HepG2 (cell line): ENCODE data around the gene CARMIL1. TPM values are rescaled to one million over a fixed set of nuclear protein-coding genes. Genes with fewer than 3 reads are reported as not detected.
A peak's percentile ranks its signal among the peaks of the same experiment; 100 is the strongest.

ENCODE experiments used
- ARNT2 ChIP-seq: sonication (generic); formaldehyde crosslinking; IDR thresholded peaks from 2 replicates; pipeline ENCODE4 v1.8.0; 2022; ENCODE audit warnings: mild to moderate bottlenecking, low read depth, missing genetic modification reagents, moderate library complexity
- HDAC1 ChIP-seq: sonication (generic); formaldehyde crosslinking; IDR thresholded peaks from 2 replicates; pipeline ENCODE4 v1.5.1; 2020; ENCODE audit warnings: mild to moderate bottlenecking, missing genetic modification reagents
- MYC ChIP-seq: sonication (generic); formaldehyde crosslinking; IDR thresholded peaks from 2 replicates; pipeline ENCODE4 v1.9.0; 2021; ENCODE audit warnings: missing genetic modification reagents, borderline replicate concordance
- SOX13 ChIP-seq, 3 experiments: fragments of 450-650 bp in 1 of 3; sonication (generic) in 1 of 3; formaldehyde crosslinking in 1 of 3; IDR thresholded peaks in 2 of 3; conservative IDR thresholded peaks in 1 of 3; 2 replicates each; pipeline versions ENCODE4 v1.5.0 to v1.6.1; 2016 to 2020; ENCODE audit warnings: antibody characterized with exemption in 1 of 3, mild to moderate bottlenecking in 1 of 3, missing compliant biosample characterization in 1 of 3, missing genetic modification reagents in 1 of 3, moderate library complexity in 1 of 3
- ZBTB7A ChIP-seq: sonication (generic); formaldehyde crosslinking; IDR thresholded peaks from 2 replicates; pipeline ENCODE4 v1.8.0; 2022; ENCODE audit warnings: mild to moderate bottlenecking, missing genetic modification reagents
- ZNF264 ChIP-seq: sonication (generic); formaldehyde crosslinking; IDR thresholded peaks from 2 replicates; pipeline ENCODE4 v1.4.0; 2020; ENCODE audit warnings: missing genetic modification reagents
- ZNF326 ChIP-seq: sonication (generic); formaldehyde crosslinking; IDR thresholded peaks from 2 replicates; pipeline ENCODE4 v1.4.0; 2020; ENCODE audit warnings: missing genetic modification reagents, borderline replicate concordance
- ZNF552 ChIP-seq: sonication (generic); formaldehyde crosslinking; IDR thresholded peaks from 2 replicates; pipeline ENCODE4 v1.9.0; 2022; ENCODE audit warnings: missing genetic modification reagents, mild to moderate bottlenecking, borderline replicate concordance
- ZNF788 ChIP-seq: sonication (generic); formaldehyde crosslinking; IDR thresholded peaks from 2 replicates; pipeline ENCODE4 v1.5.0; 2020; ENCODE audit warnings: mild to moderate bottlenecking, missing genetic modification reagents, borderline replicate concordance
- polyA plus RNA-seq, 8 experiments: library from polyadenylated mRNA; depleted of rRNA in 3 of 8; stranded (reverse) in 7 of 8; unstranded in 1 of 8; fragments of >200 nt; fragmentation: Illumina TruSeq in 4 of 8; extraction: Trizol in 4 of 8; gene quantifications; 2 replicates each; pipeline versions ENCODE4 v1.2.1 to v1.2.3, GENCODE V29; 2011 to 2016; ENCODE audit warnings: low read depth in 4 of 8, missing spikeins in 1 of 8, mixed read lengths in 1 of 8; ENCODE audit not compliant: insufficient read depth in 1 of 8
- total RNA-seq, 5 experiments: library from RNA; depleted of rRNA; stranded (reverse); fragments of >200 nt; fragmentation: Illumina TruSeq; extraction: Trizol; gene quantifications; 2 replicates each; pipeline ENCODE4 v1.2.3, GENCODE V29; 2016; ENCODE audit warnings: low read depth in 1 of 5
- TF ChIP-seq, protein P1 (sequence below): sonication (generic); formaldehyde crosslinking; IDR thresholded peaks from 2 replicates; pipeline ENCODE4 v1.8.0; 2022; ENCODE audit warnings: missing genetic modification reagents, mild to moderate bottlenecking, moderate library complexity, borderline replicate concordance
- TF ChIP-seq, protein P2 (sequence below): sonication (generic); formaldehyde crosslinking; IDR thresholded peaks from 2 replicates; pipeline ENCODE4 v1.5.1; 2020; ENCODE audit warnings: missing genetic modification reagents, mild to moderate bottlenecking, borderline replicate concordance
- TF ChIP-seq, protein P3 (sequence below): sonication (generic); formaldehyde crosslinking; IDR thresholded peaks from 2 replicates; pipeline ENCODE4 v1.4.0; 2020; ENCODE audit warnings: low read depth, mild to moderate bottlenecking, missing genetic modification reagents

CARMIL1 gene
- total and polyA plus RNA-seq, 2 of the 13 experiments (the other 11 are each of a cell fraction or from before 2014, with no cell fraction given): 1.8 to 2.6 TPM

DNA sequence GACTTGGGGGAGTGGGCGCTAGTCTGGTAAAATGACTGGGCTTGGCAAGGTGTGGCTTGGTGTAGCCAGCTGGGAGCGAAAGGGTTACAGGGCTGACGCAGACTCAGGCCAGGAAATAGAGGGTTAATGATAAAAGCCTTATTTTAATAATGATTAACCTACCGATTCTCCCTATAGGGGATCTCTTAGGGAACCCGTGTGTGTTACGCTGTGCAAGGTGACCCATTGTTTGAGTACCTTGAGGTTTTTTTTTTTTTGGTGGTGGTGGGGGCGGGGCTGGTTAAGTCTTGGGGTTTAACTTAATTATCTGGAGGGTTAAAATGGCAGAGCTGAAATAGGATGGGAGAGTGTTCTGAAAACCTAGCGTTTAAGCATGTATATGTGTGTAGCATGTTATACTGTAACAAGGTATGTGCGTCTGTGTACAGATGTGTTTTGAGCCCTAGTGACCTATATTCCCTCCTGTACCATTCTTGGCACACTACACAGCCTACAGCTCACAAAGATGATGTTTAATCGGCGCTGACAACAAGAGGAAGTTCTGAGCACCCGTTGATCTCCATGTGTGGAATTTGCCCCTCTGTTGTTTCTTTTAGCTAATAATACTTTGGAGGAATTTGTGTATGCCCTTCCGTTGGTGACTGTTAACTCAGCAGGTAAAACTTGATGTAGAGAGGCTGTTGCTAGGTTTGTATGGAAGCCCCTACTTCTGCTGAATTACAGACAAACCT is 1.3 kb downstream of the CARMIL1 start (continued):
- TF ChIP-seq, protein P1, sequence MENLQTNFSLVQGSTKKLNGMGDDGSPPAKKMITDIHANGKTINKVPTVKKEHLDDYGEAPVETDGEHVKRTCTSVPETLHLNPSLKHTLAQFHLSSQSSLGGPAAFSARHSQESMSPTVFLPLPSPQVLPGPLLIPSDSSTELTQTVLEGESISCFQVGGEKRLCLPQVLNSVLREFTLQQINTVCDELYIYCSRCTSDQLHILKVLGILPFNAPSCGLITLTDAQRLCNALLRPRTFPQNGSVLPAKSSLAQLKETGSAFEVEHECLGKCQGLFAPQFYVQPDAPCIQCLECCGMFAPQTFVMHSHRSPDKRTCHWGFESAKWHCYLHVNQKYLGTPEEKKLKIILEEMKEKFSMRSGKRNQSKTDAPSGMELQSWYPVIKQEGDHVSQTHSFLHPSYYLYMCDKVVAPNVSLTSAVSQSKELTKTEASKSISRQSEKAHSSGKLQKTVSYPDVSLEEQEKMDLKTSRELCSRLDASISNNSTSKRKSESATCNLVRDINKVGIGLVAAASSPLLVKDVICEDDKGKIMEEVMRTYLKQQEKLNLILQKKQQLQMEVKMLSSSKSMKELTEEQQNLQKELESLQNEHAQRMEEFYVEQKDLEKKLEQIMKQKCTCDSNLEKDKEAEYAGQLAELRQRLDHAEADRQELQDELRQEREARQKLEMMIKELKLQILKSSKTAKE (CRISPR knock-in tag): no peak
- TF ChIP-seq HDAC1 (CRISPR knock-in tag) (0 out of 2 replicates have a peak, but pooled peaks have one; percentile 35), MYC (CRISPR knock-in tag) (no peak), SOX13 (IDR thresholded peaks at IDR 0.05) (no peak), SOX13 (CRISPR knock-in tag; conservative IDR thresholded peaks at IDR 0.05 in 1 of 2, IDR thresholded peaks at IDR 0.05 in 1 of 2) (peak in 1 of 2 experiments; percentile 41; a peak in 1 of 4 replicates), ZBTB7A (CRISPR knock-in tag) (no peak), ARNT2 (CRISPR knock-in tag) (peak; percentile 39; the same call in 1 of the 2 replicates), ZNF326 (CRISPR knock-in tag) (no peak), ZNF552 (no peak), ZNF788 (CRISPR knock-in tag) (no peak), ZNF264 (CRISPR knock-in tag) (no peak)
- TF ChIP-seq, protein P2, sequence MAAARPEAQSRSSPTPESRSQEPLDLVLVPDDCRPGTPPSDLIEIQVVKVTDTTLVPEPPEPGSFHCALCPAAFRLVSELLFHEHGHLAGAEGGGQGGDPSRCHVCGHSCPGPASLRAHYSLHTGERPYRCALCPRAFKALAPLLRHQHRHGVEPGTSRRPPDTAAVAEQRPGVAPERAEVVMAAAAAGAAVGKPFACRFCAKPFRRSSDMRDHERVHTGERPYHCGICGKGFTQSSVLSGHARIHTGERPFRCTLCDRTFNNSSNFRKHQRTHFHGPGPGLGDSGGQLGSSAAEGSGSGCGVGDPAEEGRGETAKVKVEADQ (CRISPR knock-in tag): no peak
- TF ChIP-seq, protein P3, sequence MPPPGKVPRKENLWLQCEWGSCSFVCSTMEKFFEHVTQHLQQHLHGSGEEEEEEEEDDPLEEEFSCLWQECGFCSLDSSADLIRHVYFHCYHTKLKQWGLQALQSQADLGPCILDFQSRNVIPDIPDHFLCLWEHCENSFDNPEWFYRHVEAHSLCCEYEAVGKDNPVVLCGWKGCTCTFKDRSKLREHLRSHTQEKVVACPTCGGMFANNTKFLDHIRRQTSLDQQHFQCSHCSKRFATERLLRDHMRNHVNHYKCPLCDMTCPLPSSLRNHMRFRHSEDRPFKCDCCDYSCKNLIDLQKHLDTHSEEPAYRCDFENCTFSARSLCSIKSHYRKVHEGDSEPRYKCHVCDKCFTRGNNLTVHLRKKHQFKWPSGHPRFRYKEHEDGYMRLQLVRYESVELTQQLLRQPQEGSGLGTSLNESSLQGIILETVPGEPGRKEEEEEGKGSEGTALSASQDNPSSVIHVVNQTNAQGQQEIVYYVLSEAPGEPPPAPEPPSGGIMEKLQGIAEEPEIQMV (CRISPR knock-in tag): no peak
- TF ChIP-seq, all 625 proteins: peak for 17
